OCI-LY7 (cell line): ENCODE results near the gene LRBA. TPM values are rescaled to one million over a fixed set of nuclear protein-coding genes. Genes with fewer than 3 reads are reported as not detected.

Experiments used
- BruUV-seq: library from RNA; stranded (reverse); fragments of 400-500 nt; replicated peaks from 2 replicates; lab custom pipeline; 2021; lab: Mats Ljungman, UMichigan
- CTCF ChIA-PET: fragments of 300-600 bp; sonication (Branson Sonifier 250); formaldehyde crosslinking; loops from one replicate; lab custom pipeline; 2022; ENCODE audit warnings: antibody characterized with exemption; ENCODE audit not compliant: unreplicated experiment; lab: Charles Lee
- POLR2A ChIA-PET: fragments of 300-600 bp; sonication (Branson Sonifier 250); formaldehyde crosslinking; loops from one replicate; lab custom pipeline; 2022; ENCODE audit warnings: antibody characterized with exemption; lab: Charles Lee
- DNase-seq: peaks from one replicate; pipeline ENCODE4 v3.0.0-alpha.2; 2015; ENCODE audit warnings: low spot score
- H2AFZ ChIP-seq: fragments of 200-600 bp; sonication (generic), shearing (Covaris generic); 2 replicates; pipeline ENCODE4 v1.6.1; 2014; ENCODE audit warnings: mild to moderate bottlenecking, antibody characterized with exemption, low read length, moderate library complexity
- H3K27ac ChIP-seq: fragments of 200-600 bp; sonication (generic); 2 replicates; pipeline ENCODE4 v1.5.1; 2014; ENCODE audit warnings: mixed run types, low read depth, mild to moderate bottlenecking, moderate library complexity, low read length, inconsistent platforms; ENCODE audit not compliant: poor library complexity, severe bottlenecking
- H3K36me3 ChIP-seq: fragments of 200-600 bp; sonication (generic); 2 replicates; pipeline ENCODE4 v1.6.1; 2014; ENCODE audit warnings: mild to moderate bottlenecking, antibody characterized with exemption, low read length, moderate library complexity, mixed read lengths; ENCODE audit not compliant: insufficient read depth
- H3K4me1 ChIP-seq: fragments of 200-600 bp; sonication (generic); 2 replicates; pipeline ENCODE4 v1.5.1; 2014; ENCODE audit warnings: mild to moderate bottlenecking, low read length; ENCODE audit not compliant: insufficient read depth, poor library complexity, severe bottlenecking
- H3K4me2 ChIP-seq: fragments of 200-600 bp; sonication (generic); 2 replicates; pipeline ENCODE4 v1.6.1; 2014; ENCODE audit warnings: mild to moderate bottlenecking, low read length
- H3K4me3 ChIP-seq: fragments of 200-600 bp; sonication (generic); 2 replicates; pipeline ENCODE4 v1.5.1; 2014; ENCODE audit warnings: mild to moderate bottlenecking, low read depth, low read length; ENCODE audit not compliant: poor library complexity, severe bottlenecking
- H3K79me2 ChIP-seq: fragments of 200-600 bp; sonication (generic); 2 replicates; pipeline ENCODE4 v1.6.1; 2016; ENCODE audit warnings: low read depth, mild to moderate bottlenecking, low read length, moderate library complexity, mixed read lengths; ENCODE audit not compliant: insufficient read depth
- H3K9me2 ChIP-seq: fragments of 200-600 bp; sonication (generic); 2 replicates; pipeline ENCODE4 v1.6.1; 2016; ENCODE audit warnings: mild to moderate bottlenecking, low read length, mixed read lengths; ENCODE audit not compliant: insufficient read depth
- H3K9me3 ChIP-seq: fragments of 200-600 bp; sonication (generic); 2 replicates; pipeline ENCODE4 v1.6.1; 2014; ENCODE audit warnings: mild to moderate bottlenecking, mixed run types, low read length, mixed read lengths
- H4K20me1 ChIP-seq: fragments of 200-600 bp; sonication (generic); 2 replicates; pipeline ENCODE4 v1.6.1; 2014; ENCODE audit warnings: mild to moderate bottlenecking, antibody characterized with exemption, low read length, moderate library complexity, mixed read lengths; ENCODE audit not compliant: insufficient read depth
- EZH2phosphoT487 ChIP-seq: fragments of 200-600 bp; sonication (generic); IDR thresholded peaks from 2 replicates; pipeline ENCODE4 v1.6.1; 2018; ENCODE audit warnings: low read depth, borderline replicate concordance, mild to moderate bottlenecking, mixed run types, antibody characterized with exemption, low read length, moderate library complexity, mixed read lengths
- intact Hi-C: fragments of 100-400 bp; cut with micrococcal nuclease; formaldehyde crosslinking; loops from one replicate; pipeline ENCODE4 v1.10.0; 2022; ENCODE audit not compliant: unreplicated experiment
- total RNA-seq, 2 experiments: library from RNA; depleted of rRNA in 1 of 2; stranded (reverse); fragments of >200 nt in 1 of 2; shearing (Covaris generic) in 1 of 2; gene quantifications; 2 replicates each; pipeline ENCODE4 v1.2.3, GENCODE V29; 2014 to 2022
- TF ChIP-seq, protein P1 (sequence below): fragments of 200-600 bp; sonication (generic); conservative IDR thresholded peaks from 2 replicates; pipeline ENCODE4 v1.5.1; 2014; ENCODE audit warnings: mild to moderate bottlenecking, antibody characterized with exemption, low read length, moderate library complexity, mixed read lengths

The LRBA gene
- total RNA-seq, 2 experiments from 2014 or later = 60.4 to 66.7 TPM

DNA sequence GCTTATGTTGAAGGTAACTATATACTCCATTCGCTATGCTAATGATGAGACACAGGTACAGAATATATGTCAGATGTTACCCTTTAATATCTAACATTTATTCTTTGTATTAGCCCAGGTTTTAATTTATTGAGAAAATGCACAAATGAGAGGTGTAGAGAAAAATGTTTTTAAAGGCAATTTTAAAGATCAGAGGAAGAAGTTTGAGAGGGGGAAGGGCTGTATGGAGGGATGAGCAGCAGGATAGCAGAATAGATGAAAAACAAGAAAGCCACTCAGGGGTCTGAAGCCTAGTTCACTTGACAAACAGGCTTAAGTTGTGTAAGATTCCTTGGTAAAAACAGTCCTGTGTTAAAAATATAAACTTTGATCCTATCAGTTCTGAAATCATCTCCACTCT lies 429.5 kb downstream of the LRBA start:
- Histone ChIP-seq H3K4me2 (no peak overlapping the region), H3K4me1 (no peaks in the 10 kb centered on the region), H3K27ac (no peak overlapping the region), H3K79me2 (no peaks in the 10 kb centered on the region), H3K4me3 (no peak overlapping the region), H3K9me3 (no peaks in the 10 kb centered on the region), H3K9me2 (no peaks in the 10 kb centered on the region), H2AFZ (no peak overlapping the region), H4K20me1 (no peaks in the 10 kb centered on the region), H3K36me3 (peaks cover 21% of the 10 kb centered on the region; the same call in 1 of the 2 replicates)
- intact Hi-C loops = no loop called here
- no TSS peak for BruUV-seq
- DNase-seq = no peak
- ChIA-PET POLR2A (no interaction called here), CTCF (no interaction called here)
- TF ChIP-seq EZH2phosphoT487 = no peak
- TF ChIP-seq, protein P1, sequence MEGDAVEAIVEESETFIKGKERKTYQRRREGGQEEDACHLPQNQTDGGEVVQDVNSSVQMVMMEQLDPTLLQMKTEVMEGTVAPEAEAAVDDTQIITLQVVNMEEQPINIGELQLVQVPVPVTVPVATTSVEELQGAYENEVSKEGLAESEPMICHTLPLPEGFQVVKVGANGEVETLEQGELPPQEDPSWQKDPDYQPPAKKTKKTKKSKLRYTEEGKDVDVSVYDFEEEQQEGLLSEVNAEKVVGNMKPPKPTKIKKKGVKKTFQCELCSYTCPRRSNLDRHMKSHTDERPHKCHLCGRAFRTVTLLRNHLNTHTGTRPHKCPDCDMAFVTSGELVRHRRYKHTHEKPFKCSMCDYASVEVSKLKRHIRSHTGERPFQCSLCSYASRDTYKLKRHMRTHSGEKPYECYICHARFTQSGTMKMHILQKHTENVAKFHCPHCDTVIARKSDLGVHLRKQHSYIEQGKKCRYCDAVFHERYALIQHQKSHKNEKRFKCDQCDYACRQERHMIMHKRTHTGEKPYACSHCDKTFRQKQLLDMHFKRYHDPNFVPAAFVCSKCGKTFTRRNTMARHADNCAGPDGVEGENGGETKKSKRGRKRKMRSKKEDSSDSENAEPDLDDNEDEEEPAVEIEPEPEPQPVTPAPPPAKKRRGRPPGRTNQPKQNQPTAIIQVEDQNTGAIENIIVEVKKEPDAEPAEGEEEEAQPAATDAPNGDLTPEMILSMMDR = no peak

DNA sequence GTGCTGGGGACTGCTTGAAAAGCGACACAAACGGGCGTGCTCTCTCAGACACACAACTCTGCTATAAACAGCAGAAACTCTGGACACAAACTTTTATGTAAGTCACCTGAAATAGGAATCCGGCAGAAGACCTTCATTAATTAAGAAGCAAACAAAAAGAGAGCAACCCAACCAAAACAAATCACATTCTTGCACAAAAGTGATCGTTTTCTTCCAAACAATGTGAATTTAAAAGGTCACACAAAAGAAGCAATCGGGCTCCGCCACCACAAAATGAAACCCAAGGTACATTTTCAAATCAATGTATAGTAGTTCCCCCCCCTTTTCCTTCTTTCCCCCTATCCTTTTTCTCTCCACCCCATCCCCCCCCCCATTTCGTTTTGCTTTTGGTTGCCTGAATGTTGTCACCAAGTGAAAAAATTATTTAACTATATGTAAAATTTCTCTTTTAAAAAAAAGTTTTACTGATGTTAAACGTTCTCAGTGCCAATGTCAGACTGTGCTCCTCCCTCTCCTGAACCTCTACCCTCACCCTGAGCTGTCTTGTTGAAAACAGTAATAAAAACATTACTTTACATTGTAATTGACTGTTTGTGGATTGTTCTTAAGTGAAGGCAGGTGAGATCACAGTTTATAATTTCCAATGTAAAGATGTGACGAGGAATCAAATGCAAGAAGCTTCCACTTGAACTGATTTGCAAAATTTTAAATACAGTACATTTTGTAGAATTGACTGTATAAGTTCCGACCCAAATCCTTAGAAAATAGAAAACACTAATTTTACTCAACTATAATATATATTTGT lies 430.8 kb downstream of the LRBA start:
- Histone ChIP-seq H3K36me3 (peaks cover 14% of the 10 kb centered on the region; the same call in 1 of the 2 replicates), H3K4me3 (no peak overlapping the region), H4K20me1 (no peaks in the 10 kb centered on the region), H3K27ac (no peak overlapping the region), H3K9me2 (no peaks in the 10 kb centered on the region), H3K4me2 (no peak overlapping the region), H3K79me2 (no peaks in the 10 kb centered on the region), H2AFZ (no peak overlapping the region), H3K4me1 (no peaks in the 10 kb centered on the region), H3K9me3 (no peaks in the 10 kb centered on the region)
- no TSS peak for BruUV-seq
- CTCF ChIA-PET = no interaction called here
- POLR2A ChIA-PET = no interaction called here
- intact Hi-C loops = no loop called here
- TF ChIP-seq EZH2phosphoT487 = no peak
- TF ChIP-seq, protein P1 = no peak
- no peak for DNase-seq
